CD4-positive, alpha-beta T cell (primary cell): Measurements from ENCODE around the gene KCNK15. TPM values are rescaled to one million over a fixed set of nuclear protein-coding genes. Genes with fewer than 3 reads are reported as not detected.
A peak's percentile ranks its signal among the peaks of the same experiment; 100 is the strongest.

ENCODE experiments used
- ATAC-seq: fragments of 200-7000 bp; cut with Tn5 transposase; one replicate; pipeline ENCODE4 v1.10.0; 2022; ENCODE audit warnings: mild to moderate bottlenecking; ENCODE audit not compliant: poor library complexity
- CTCF ChIA-PET: fragments of 350-600 bp; sonication (Branson Sonifier 250); formaldehyde crosslinking; loops from one replicate; lab custom pipeline; 2021; ENCODE audit warnings: antibody characterized with exemption, inconsistent platforms; lab: Charles Lee
- POLR2A ChIA-PET: fragments of 350-600 bp; sonication (Branson Sonifier 250); formaldehyde crosslinking; loops from one replicate; lab custom pipeline; 2021; ENCODE audit warnings: antibody characterized with exemption, inconsistent platforms; lab: Charles Lee
- DNase-seq, 14 experiments: peaks; one replicate each; pipeline ENCODE4 v3.0.0-alpha.2; 2013 to 2020; ENCODE audit warnings: mixed read lengths in 2 of 14
- H3K27ac ChIP-seq, 2 donors: one replicate each; pipeline versions ENCODE4 v1.5.1 to v1.7.0; 2013; ENCODE audit warnings: low read length in 2 of 2, low read depth in 1 of 2, mild to moderate bottlenecking in 1 of 2
- H3K27me3 ChIP-seq, 2 experiments: 1 replicate in 1 of 2; 2 replicates in 1 of 2; pipeline versions ENCODE4 v1.6.1 to v1.7.0; 2013; ENCODE audit warnings: low read length in 2 of 2, control low read depth in 1 of 2, mild to moderate bottlenecking in 1 of 2, moderate library complexity in 1 of 2; ENCODE audit not compliant: insufficient read depth in 2 of 2, control insufficient read depth in 1 of 2
- H3K36me3 ChIP-seq: one replicate; pipeline ENCODE4 v1.6.1; 2013; ENCODE audit warnings: low read length, control low read depth; ENCODE audit not compliant: insufficient read depth
- H3K4me1 ChIP-seq: one replicate; pipeline ENCODE4 v1.6.1; 2013; ENCODE audit warnings: low read length, control low read depth; ENCODE audit not compliant: insufficient read depth
- H3K4me3 ChIP-seq: one replicate; pipeline ENCODE4 v1.5.1; 2013; ENCODE audit warnings: mild to moderate bottlenecking, low read length, moderate library complexity
- H3K9me3 ChIP-seq, 2 experiments: 1 replicate in 1 of 2; 2 replicates in 1 of 2; pipeline versions ENCODE4 v1.6.1 to v1.7.0; 2013; ENCODE audit warnings: low read length in 2 of 2, mild to moderate bottlenecking in 2 of 2, control low read depth in 1 of 2, moderate library complexity in 1 of 2; ENCODE audit not compliant: control insufficient read depth in 1 of 2, insufficient read depth in 1 of 2
- H3K27ac Mint-ChIP-seq: one replicate; pipeline ENCODE4 v1.8.0; 2020; ENCODE audit warnings: mixed read lengths
- H3K27me3 Mint-ChIP-seq: one replicate; pipeline ENCODE4 v1.8.0; 2021; ENCODE audit warnings: mixed read lengths
- H3K36me3 Mint-ChIP-seq: one replicate; pipeline ENCODE4 v1.8.0; 2021; ENCODE audit warnings: low read depth, mixed read lengths
- H3K4me1 Mint-ChIP-seq: one replicate; pipeline ENCODE4 v1.8.0; 2021; ENCODE audit warnings: low read depth, mixed read lengths
- H3K4me3 Mint-ChIP-seq: one replicate; pipeline ENCODE4 v1.8.0; 2020; ENCODE audit warnings: mild to moderate bottlenecking, mixed read lengths
- H3K9me3 Mint-ChIP-seq: one replicate; pipeline ENCODE4 v1.8.0; 2020; ENCODE audit warnings: mixed read lengths
- intact Hi-C, 2 experiments: fragments of 100-400 bp; cut with DNase I in 1 of 2; cut with micrococcal nuclease in 1 of 2; formaldehyde crosslinking; loops; one replicate each; pipeline versions ENCODE4 v1.15.1 to v1.9.0; 2023 to 2025; cut with DNase I, micrococcal nuclease
- total RNA-seq, 174 experiments: library from RNA in 2 of 174; stranded (reverse) in 2 of 174; gene quantifications; one replicate each; pipeline ENCODE4 v1.2.3 and lab custom pipeline; 2021 to 2026
- TF ChIP-seq, protein P1 (sequence below): fragments of 200-600 bp; IDR thresholded peaks from one replicate; pipeline ENCODE4 v1.8.0; 2022; ENCODE audit warnings: antibody characterized with exemption, mild to moderate bottlenecking

The KCNK15 gene
- total RNA-seq, 2 experiments from 2014 or later = not detected

DNA sequence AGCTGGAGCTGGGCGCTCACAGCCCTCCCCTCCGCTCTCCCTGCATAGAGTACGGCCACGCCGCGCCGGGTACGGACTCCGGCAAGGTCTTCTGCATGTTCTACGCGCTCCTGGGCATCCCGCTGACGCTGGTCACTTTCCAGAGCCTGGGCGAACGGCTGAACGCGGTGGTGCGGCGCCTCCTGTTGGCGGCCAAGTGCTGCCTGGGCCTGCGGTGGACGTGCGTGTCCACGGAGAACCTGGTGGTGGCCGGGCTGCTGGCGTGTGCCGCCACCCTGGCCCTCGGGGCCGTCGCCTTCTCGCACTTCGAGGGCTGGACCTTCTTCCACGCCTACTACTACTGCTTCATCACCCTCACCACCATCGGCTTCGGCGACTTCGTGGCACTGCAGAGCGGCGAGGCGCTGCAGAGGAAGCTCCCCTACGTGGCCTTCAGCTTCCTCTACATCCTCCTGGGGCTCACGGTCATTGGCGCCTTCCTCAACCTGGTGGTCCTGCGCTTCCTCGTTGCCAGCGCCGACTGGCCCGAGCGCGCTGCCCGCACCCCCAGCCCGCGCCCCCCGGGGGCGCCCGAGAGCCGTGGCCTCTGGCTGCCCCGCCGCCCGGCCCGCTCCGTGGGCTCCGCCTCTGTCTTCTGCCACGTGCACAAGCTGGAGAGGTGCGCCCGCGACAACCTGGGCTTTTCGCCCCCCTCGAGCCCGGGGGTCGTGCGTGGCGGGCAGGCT lies 4.6 kb downstream of the KCNK15 start:
- no peaks in the 10 kb centered on the region for H3K36me3 ChIP-seq
- POLR2A ChIA-PET = no interaction called here
- peaks cover 10% of the 10 kb centered on the region for H3K4me1 ChIP-seq
- H3K27me3 ChIP-seq = peaks cover 14 to 30% of the 10 kb centered on the region in 2 experiments
- TF ChIP-seq, protein P1, sequence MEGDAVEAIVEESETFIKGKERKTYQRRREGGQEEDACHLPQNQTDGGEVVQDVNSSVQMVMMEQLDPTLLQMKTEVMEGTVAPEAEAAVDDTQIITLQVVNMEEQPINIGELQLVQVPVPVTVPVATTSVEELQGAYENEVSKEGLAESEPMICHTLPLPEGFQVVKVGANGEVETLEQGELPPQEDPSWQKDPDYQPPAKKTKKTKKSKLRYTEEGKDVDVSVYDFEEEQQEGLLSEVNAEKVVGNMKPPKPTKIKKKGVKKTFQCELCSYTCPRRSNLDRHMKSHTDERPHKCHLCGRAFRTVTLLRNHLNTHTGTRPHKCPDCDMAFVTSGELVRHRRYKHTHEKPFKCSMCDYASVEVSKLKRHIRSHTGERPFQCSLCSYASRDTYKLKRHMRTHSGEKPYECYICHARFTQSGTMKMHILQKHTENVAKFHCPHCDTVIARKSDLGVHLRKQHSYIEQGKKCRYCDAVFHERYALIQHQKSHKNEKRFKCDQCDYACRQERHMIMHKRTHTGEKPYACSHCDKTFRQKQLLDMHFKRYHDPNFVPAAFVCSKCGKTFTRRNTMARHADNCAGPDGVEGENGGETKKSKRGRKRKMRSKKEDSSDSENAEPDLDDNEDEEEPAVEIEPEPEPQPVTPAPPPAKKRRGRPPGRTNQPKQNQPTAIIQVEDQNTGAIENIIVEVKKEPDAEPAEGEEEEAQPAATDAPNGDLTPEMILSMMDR = no peak
- no peak overlapping the region for H3K4me3 ChIP-seq
- H3K27me3 Mint-ChIP-seq = peaks cover 29% of the 10 kb centered on the region
- intact Hi-C loops = no loop called here
- no peaks in the 10 kb centered on the region for H3K36me3 Mint-ChIP-seq
- peaks cover 13% of the 10 kb centered on the region for H3K4me1 Mint-ChIP-seq
- no peak overlapping the region for H3K4me3 Mint-ChIP-seq
- CTCF ChIA-PET = no interaction called here
- DNase-seq = peak in 1 of 14 experiments; percentile 20
- no peak for ATAC-seq
- H3K27ac ChIP-seq = no peak overlapping the region
- no peak overlapping the region for H3K27ac Mint-ChIP-seq
- H3K9me3 ChIP-seq = peaks cover 0 to 4% of the 10 kb centered on the region in 2 experiments
- no peaks in the 10 kb centered on the region for H3K9me3 Mint-ChIP-seq

DNA sequence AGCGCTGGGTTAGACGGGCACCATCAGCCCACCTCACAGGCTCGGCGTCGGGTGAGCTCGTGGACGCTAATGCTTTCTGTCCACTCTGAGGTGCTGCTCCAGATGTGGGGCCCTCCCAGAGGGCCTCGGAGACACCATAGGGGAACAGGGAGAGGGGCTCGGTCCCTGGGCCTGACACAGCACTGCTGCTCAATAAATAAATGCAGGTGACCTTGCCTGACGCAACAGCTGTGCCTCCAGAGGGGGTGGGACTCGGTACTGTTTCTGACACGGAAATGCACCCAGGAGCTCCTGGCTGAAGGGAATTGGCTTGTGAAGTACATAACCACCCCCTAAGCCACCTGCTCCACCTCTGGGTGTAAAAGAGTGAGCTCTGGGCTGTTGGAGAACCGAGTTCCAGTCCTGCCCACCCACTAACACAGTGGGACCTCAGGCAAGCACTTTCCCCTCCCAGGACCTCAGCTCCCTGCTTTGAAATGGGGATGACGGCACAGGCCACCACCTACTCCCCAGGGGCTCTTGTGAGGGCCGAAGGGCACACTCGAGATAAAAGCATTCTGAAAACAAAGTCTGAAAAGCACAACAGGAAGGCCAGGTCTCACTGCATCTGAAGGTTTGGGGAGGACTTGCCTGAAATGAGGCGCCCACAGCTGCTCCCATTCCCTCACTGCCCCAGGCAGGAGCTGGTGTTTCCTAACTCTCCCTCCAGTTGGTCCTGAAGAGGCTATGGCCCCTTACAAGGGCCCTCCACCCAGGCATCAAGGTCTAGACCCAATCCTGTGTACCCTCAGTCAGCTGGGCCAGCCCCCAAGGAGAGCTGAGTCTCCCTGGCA lies 6.7 kb downstream of the KCNK15 start:
- TF ChIP-seq, protein P1 = no peak

DNA sequence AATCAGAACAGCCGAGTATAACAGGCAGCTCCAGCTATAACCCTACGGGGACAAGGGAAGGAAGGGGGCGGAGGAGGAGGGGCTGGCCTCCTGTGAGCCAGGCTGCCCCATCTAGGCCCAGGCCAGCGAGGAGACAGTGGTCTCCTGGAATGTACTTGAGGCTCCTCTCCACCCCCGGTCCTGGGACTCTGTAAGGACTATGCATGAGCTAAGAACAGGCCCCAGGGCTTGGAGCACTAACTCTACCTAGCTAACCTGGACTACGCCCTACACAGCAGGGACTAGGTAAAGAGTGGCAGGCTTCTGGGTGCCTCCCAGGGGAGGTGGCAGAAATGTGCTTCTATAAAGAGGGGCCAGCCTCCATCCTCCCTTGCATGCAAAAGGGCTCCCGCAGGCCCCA lies 8.9 kb downstream of the KCNK15 start:
- peaks cover 14% of the 10 kb centered on the region for H3K27me3 Mint-ChIP-seq
- H3K36me3 ChIP-seq = no peaks in the 10 kb centered on the region
- ChIA-PET CTCF (no interaction called here), POLR2A (no interaction called here)
- H3K9me3 Mint-ChIP-seq = no peaks in the 10 kb centered on the region
- no peak overlapping the region for H3K27ac ChIP-seq
- H3K4me3 ChIP-seq = no peak overlapping the region
- no peaks in the 10 kb centered on the region for H3K9me3 ChIP-seq
- TF ChIP-seq, protein P1 = no peak
- H3K36me3 Mint-ChIP-seq = no peaks in the 10 kb centered on the region
- intact Hi-C loops = no loop called here
- H3K4me1 Mint-ChIP-seq = no peaks in the 10 kb centered on the region
- DNase-seq (no peak), ATAC-seq (no peak)
- H3K4me1 ChIP-seq = no peaks in the 10 kb centered on the region
- H3K4me3 Mint-ChIP-seq = no peak overlapping the region
- no peak overlapping the region for H3K27ac Mint-ChIP-seq
- peaks cover 0 to 5% of the 10 kb centered on the region in 2 experiments for H3K27me3 ChIP-seq

More for the DNA sequence above, 6.7 kb downstream of the KCNK15 start:
- ChIA-PET POLR2A (interaction anchor here (0.6 kb wide), 1 partner anchor 42 kb away, joined by 4 read pairs; no protein-coding TSS in a partner anchor), CTCF (no interaction called here)
- Mint-ChIP-seq H3K27ac (no peak overlapping the region), H3K27me3 (peaks cover 21% of the 10 kb centered on the region), H3K9me3 (no peaks in the 10 kb centered on the region), H3K4me3 (no peak overlapping the region), H3K36me3 (no peaks in the 10 kb centered on the region), H3K4me1 (peaks cover 3% of the 10 kb centered on the region)
- no peaks in the 10 kb centered on the region for H3K4me1 ChIP-seq
- H3K36me3 ChIP-seq = no peaks in the 10 kb centered on the region
- intact Hi-C loops = no loop called here
- ATAC-seq = no peak
- no peaks in the 10 kb centered on the region for H3K9me3 ChIP-seq
- no peak overlapping the region for H3K4me3 ChIP-seq
- H3K27ac ChIP-seq = no peak overlapping the region
- peaks cover 5 to 16% of the 10 kb centered on the region in 2 experiments for H3K27me3 ChIP-seq
- no peak for DNase-seq
